Activated CD4-positive, alpha-beta memory T cell treated with anti-CD3 and anti-CD28 coated beads, Interleukin-2, amount 10 ng/mL, durations not matched to agents 7 days and 5 days (primary cell): ENCODE data around the gene GHRH. TPM values are rescaled to one million over a fixed set of nuclear protein-coding genes. Genes with fewer than 3 reads are reported as not detected.

Experiments used
- CTCF ChIA-PET: fragments of 350-600 bp; sonication (Branson Sonifier 250); formaldehyde crosslinking; loops from one replicate; lab custom pipeline; 2021; ENCODE audit warnings: antibody characterized with exemption, inconsistent platforms; lab: Charles Lee
- POLR2A ChIA-PET: fragments of 350-600 bp; sonication (Branson Sonifier 250); formaldehyde crosslinking; loops from one replicate; lab custom pipeline; 2021; ENCODE audit warnings: antibody characterized with exemption; lab: Charles Lee
- DNase-seq: peaks from one replicate; pipeline ENCODE4 v3.0.0-alpha.2; 2020
- H3K27ac Mint-ChIP-seq: one replicate; pipeline ENCODE4 v1.8.0; 2021; ENCODE audit warnings: mild to moderate bottlenecking, mixed read lengths
- H3K27me3 Mint-ChIP-seq: one replicate; pipeline ENCODE4 v1.8.0; 2021; ENCODE audit warnings: mixed read lengths
- H3K36me3 Mint-ChIP-seq: one replicate; pipeline ENCODE4 v1.8.0; 2021; ENCODE audit warnings: low read depth, mixed read lengths
- H3K4me1 Mint-ChIP-seq: one replicate; pipeline ENCODE4 v1.8.0; 2021; ENCODE audit warnings: mixed read lengths
- H3K4me3 Mint-ChIP-seq: one replicate; pipeline ENCODE4 v1.8.0; 2021; ENCODE audit warnings: mild to moderate bottlenecking, mixed read lengths
- H3K9me3 Mint-ChIP-seq: one replicate; pipeline ENCODE4 v1.8.0; 2021; ENCODE audit warnings: mixed read lengths
- total RNA-seq, 2 experiments: library from RNA; stranded (reverse); gene quantifications; one replicate each; pipeline ENCODE4 v1.2.3, GENCODE V29; 2021

The GHRH gene
- total RNA-seq, 2 experiments from 2014 or later, result not detected

DNA sequence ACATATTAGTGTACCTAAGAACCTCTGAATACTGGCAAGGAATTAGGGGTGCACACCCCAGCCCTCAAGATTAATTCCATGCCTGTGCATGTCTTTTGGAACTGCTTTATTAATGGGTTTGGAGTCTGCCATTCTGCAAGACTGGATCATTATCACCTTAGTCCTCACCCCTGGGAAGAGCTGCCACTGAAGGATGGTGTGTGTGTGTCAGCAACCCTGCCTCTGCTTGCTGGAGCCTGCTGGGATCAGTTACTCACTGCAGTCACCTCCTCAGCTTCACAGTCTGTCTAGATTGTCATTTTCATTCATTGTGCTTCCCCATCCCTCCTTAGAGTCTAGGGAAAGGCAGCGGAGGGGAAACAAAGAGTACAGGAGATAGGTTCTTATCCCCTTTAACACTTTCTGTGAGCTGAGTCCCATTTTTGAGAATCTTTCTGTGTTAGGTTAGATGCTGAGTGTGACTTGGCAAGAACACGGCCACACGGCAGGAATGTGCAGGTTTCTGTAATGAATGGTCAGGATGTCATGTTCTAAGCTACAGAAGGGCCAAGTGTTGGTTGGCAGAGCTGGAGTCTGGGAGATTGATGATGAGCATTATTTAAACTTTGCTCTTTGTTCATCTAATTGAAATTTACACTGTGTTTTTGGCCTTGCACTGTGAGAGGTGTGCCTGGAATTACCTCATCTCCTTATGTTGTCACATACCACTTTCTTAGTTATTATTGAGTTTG is 21.1 kb downstream of the GHRH start:
- POLR2A ChIA-PET, result interaction anchor here (1.2 kb wide), 1 partner anchor 8 kb away, joined by 3 read pairs; no protein-coding TSS in a partner anchor
- H3K27ac Mint-ChIP-seq, result no peak overlapping the region
- H3K9me3 Mint-ChIP-seq, result no peaks in the 10 kb centered on the region
- H3K36me3 Mint-ChIP-seq, result peaks cover 60% of the 10 kb centered on the region
- H3K4me1 Mint-ChIP-seq, result no peaks in the 10 kb centered on the region
- no peak overlapping the region for H3K4me3 Mint-ChIP-seq
- DNase-seq, result no peak
- no peaks in the 10 kb centered on the region for H3K27me3 Mint-ChIP-seq
- CTCF ChIA-PET, result interaction anchor here (1.6 kb wide), 1 partner anchor 137 kb away, joined by 3 read pairs; no protein-coding TSS in a partner anchor

DNA sequence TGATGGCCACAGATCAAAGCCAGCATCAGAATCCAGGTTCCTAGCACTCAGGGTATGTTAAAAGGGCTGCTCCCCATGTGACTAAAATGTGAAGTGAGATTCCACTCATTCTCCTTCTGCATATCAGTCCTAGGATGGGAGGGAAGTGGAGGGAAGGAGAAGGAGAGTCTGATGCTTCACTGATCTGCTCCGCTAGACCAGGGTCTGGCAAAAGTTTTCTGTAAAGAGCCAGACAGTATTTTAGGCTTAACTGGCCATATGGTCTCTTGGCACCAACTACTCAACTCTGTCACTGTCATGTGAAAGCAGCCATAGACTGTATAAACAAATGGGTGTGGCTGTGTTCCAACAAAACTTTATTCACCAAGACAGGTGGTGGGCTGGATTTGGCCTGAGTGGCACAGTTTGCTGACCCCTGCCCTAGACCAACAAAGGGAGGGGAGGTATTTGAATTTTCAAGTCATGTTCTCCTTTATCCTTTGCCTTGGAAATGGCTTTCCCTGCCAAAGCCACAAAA is 22.6 kb downstream of the GHRH start:
- Mint-ChIP-seq H3K4me1 (no peaks in the 10 kb centered on the region), H3K27me3 (no peaks in the 10 kb centered on the region), H3K36me3 (peaks cover 74% of the 10 kb centered on the region), H3K4me3 (no peak overlapping the region), H3K27ac (no peak overlapping the region), H3K9me3 (no peaks in the 10 kb centered on the region)
- POLR2A ChIA-PET, result no interaction called here
- CTCF ChIA-PET, result no interaction called here
- DNase-seq, result no peak

DNA sequence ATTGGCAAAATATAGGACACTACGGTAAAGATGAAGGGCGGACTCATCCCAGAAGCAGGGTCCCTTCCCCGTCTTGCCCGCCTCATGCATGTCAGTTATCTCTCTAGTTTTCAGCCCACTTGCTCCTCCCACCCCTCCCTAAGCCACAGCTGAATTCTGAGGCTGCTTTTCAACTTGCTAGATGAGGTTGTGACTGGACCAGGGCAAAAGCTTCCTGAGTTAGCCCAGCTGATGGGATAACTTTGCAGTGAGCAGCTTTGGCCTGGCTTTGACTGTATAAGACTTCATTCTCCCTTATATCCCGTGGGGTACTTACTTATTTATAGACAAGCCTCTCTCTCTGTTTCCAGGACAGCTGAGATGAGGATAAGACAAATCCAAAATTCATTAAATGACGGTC is 23.2 kb downstream of the GHRH start:
- peaks cover 75% of the 10 kb centered on the region for H3K36me3 Mint-ChIP-seq
- CTCF ChIA-PET, result no interaction called here

DNA sequence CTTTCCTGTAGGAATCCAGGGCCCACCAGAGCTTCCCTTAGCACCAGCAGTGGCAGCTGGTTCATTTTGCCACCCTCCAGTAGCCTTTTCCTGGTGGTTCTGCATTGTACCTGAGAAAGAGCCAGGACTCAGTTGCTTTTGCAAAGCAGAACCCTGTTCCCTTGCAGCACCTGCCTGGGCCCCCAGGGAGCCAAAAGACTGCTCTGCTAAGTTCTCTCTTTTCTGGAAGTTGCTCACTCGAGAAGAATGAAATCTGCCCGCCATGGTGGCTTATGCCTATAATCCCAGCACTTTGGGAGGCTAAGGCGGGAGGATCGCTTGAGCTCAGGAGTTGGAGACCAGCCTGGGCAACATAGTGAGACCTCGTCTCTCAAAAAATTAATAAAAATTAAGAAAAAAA is 24.0 kb downstream of the GHRH start:
- peaks cover 70% of the 10 kb centered on the region for H3K36me3 Mint-ChIP-seq
- CTCF ChIA-PET, result no interaction called here
- H3K4me3 Mint-ChIP-seq, result no peak overlapping the region
- H3K4me1 Mint-ChIP-seq, result no peaks in the 10 kb centered on the region
- POLR2A ChIA-PET, result no interaction called here
- H3K9me3 Mint-ChIP-seq, result no peaks in the 10 kb centered on the region
- DNase-seq, result no peak
- no peaks in the 10 kb centered on the region for H3K27me3 Mint-ChIP-seq
- no peak overlapping the region for H3K27ac Mint-ChIP-seq

More for the DNA sequence above, 23.2 kb downstream of the GHRH start:
- no peak for DNase-seq
- H3K27me3 Mint-ChIP-seq, result no peaks in the 10 kb centered on the region
- no peak overlapping the region for H3K4me3 Mint-ChIP-seq
- no peaks in the 10 kb centered on the region for H3K4me1 Mint-ChIP-seq
- no peaks in the 10 kb centered on the region for H3K9me3 Mint-ChIP-seq
- POLR2A ChIA-PET, result no interaction called here
- H3K27ac Mint-ChIP-seq, result no peak overlapping the region

DNA sequence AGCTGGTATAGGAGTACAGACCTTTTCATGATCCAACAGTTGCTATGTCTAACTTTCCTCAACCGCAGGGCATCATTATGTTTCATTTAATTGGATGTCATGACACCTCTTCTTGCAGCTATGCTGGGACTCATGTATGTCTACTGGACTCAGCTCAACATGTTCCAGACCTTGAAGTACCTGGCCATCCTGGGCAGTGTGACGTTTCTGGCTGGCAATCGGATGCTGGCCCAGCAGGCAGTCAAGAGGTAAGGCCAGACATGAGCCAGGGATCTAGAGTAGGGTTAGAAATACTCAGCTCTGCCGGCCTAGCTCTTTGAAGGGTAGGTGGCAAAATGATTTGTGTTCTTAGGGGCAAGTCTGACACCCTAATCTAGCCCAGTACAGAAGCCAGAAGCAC is 25.2 kb downstream of the GHRH start:
- Mint-ChIP-seq H3K9me3 (no peaks in the 10 kb centered on the region), H3K4me1 (no peaks in the 10 kb centered on the region), H3K36me3 (peaks cover 77% of the 10 kb centered on the region), H3K27me3 (no peaks in the 10 kb centered on the region), H3K27ac (no peak overlapping the region), H3K4me3 (no peak overlapping the region)
- POLR2A ChIA-PET, result interaction anchor here (0.8 kb wide), 1 partner anchor 28 kb away, joined by 3 read pairs; no protein-coding TSS in a partner anchor
- CTCF ChIA-PET, result interaction anchor here (0.6 kb wide), 1 partner anchor 27 kb away, joined by 3 read pairs; no protein-coding TSS in a partner anchor
- no peak for DNase-seq

DNA sequence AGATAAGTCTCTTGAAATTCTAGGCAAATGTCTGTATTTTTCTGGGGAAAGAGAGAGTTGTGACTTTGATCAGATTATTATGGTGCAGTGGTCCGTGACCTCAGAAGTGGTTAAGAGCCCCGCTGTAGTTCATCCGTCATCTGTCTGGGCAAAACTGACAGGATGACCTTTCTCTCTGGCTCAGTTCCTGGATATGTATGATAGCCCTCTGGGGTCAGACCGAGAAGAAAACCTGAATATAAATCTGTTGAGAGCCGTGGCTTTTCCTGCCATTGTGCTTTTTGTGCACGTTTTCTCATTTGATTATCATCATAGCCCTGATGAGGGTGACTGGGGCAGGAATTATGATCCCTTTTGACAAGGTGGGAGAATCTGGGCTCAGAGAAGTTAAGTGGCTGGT is 26.5 kb downstream of the GHRH start:
- Mint-ChIP-seq H3K36me3 (peaks cover 80% of the 10 kb centered on the region), H3K4me3 (no peak overlapping the region), H3K4me1 (no peaks in the 10 kb centered on the region), H3K9me3 (no peaks in the 10 kb centered on the region), H3K27me3 (no peaks in the 10 kb centered on the region), H3K27ac (no peak overlapping the region)
- ChIA-PET CTCF (no interaction called here), POLR2A (no interaction called here)
- DNase-seq, result no peak

DNA sequence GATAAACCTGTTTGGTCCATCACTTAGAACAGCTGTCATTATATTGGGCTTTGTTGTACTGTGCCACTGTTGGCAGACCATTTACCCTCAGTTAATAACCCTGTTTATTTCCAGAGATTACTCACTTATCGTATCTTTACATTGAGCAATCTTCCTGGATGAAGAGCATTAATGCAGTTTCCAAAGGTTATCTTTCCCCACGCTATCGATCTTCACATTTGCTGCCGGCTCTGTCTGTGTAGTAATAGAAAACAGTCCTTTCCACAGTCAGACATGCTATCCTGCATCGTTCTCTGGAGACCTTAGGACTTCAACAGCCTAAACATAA is 27.4 kb downstream of the GHRH start:
- Mint-ChIP-seq H3K4me1 (no peaks in the 10 kb centered on the region), H3K27me3 (no peaks in the 10 kb centered on the region), H3K4me3 (no peak overlapping the region), H3K36me3 (peaks cover 85% of the 10 kb centered on the region), H3K9me3 (no peaks in the 10 kb centered on the region), H3K27ac (no peak overlapping the region)
- CTCF ChIA-PET, result no interaction called here
- no peak for DNase-seq
- POLR2A ChIA-PET, result no interaction called here

DNA sequence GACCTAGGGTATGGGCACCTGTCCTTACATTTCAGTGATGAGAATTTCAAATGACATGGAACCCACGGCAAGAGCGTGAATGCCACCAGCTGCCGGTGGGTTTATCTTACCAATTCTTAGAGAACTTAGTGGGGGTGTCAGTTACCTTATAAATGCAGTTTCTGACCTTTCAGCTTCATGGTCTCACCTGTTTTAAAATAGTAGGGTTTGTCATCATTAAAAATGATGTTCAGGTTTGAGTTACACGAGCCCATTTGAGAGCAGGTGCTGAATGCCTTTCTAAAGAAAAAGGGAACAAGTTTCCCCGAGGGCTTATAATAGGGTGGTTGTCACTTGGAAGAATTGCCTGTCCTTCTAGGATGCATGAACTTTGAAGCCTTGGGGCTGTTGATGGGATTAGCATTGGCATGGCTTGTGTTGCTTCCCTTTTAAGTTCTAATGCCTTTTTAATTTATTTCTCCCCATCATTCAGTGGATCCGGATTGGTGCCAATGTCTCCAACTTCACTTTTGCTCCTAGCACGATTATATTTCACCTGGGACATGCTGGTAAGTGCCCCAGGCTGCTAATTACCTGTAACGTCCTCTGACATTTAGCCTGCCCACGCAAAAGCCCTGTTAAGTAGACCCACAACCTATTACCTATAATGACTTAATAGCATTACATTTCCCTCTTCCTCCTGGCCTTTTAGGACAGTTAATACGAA is 27.9 kb downstream of the GHRH start:
- H3K27me3 Mint-ChIP-seq, result no peaks in the 10 kb centered on the region
- no peaks in the 10 kb centered on the region for H3K4me1 Mint-ChIP-seq
- H3K27ac Mint-ChIP-seq, result no peak overlapping the region
- no peak overlapping the region for H3K4me3 Mint-ChIP-seq
- ChIA-PET CTCF (no interaction called here), POLR2A (no interaction called here)
- peaks cover 85% of the 10 kb centered on the region for H3K36me3 Mint-ChIP-seq
- DNase-seq, result no peak
- no peaks in the 10 kb centered on the region for H3K9me3 Mint-ChIP-seq

DNA sequence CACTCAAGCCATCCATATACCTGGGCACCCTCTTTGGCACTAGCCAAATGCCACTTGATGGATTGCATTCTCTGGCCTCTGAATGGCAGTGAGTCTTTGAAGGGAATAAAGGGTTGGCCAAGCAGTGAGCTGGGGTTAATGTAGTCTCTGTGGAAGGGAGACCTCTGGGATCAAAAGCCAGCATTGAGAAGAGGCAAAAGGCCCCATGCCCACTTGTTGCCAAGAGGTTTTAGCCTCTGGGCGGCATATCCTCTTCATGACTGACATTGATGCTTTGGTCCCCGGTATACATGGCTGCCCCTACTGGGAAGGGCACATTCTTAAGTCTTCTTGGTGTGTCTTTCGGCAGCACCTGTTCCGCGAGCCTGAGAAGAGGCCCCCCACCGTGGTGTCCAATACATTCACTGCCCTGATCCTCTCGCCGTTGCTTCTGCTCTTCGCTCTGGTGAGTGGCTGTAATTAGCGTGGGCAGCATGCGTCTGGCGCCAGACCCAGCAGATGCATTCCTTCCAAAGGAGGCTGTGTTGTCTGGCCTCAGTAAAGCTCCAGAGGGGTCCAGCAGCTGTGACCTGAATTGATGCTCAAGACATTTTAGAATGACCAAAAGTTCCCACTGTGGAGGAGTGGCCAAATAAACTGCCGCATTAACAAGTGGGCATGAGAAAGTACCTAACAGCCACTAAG is 29.5 kb downstream of the GHRH start:
- no peaks in the 10 kb centered on the region for H3K9me3 Mint-ChIP-seq
- H3K27ac Mint-ChIP-seq, result no peak overlapping the region
- H3K4me1 Mint-ChIP-seq, result no peaks in the 10 kb centered on the region
- ChIA-PET CTCF (interaction anchor here (1.1 kb wide), 1 partner anchor 40 kb away, joined by 3 read pairs; no protein-coding TSS in a partner anchor), POLR2A (interaction anchor here (1.2 kb wide), 1 partner anchor 9 kb away, joined by 3 read pairs; no protein-coding TSS in a partner anchor)
- no peaks in the 10 kb centered on the region for H3K27me3 Mint-ChIP-seq
- H3K36me3 Mint-ChIP-seq, result peaks cover 88% of the 10 kb centered on the region
- H3K4me3 Mint-ChIP-seq, result no peak overlapping the region
- no peak for DNase-seq

DNA sequence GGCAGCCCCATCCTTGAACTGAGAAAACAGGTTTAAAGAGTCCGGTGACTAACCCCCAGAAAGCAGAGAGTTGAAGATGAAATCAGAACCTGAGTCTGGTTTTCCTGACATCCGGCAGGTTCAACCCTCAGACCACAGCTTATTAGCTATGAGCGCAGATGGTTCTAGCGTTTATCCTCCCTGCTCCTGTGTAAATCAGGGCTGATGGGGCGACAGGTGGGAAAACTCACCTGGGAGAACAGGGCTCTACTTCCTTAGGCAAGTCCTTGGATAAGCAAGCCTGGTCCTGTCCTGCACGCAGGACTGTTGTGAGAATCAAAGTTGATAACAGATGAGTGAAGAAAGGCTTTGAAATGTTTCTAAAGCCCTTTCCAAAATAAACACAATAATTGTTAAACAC is 31.4 kb downstream of the GHRH start:
- no peaks in the 10 kb centered on the region for H3K9me3 Mint-ChIP-seq
- H3K36me3 Mint-ChIP-seq, result peaks cover 83% of the 10 kb centered on the region
- CTCF ChIA-PET, result interaction anchor here (1.1 kb wide), 1 partner anchor 38 kb away, joined by 4 read pairs; no protein-coding TSS in a partner anchor
- no peak overlapping the region for H3K4me3 Mint-ChIP-seq
- POLR2A ChIA-PET, result no interaction called here
- DNase-seq, result no peak
- H3K27ac Mint-ChIP-seq, result no peak overlapping the region
- no peaks in the 10 kb centered on the region for H3K4me1 Mint-ChIP-seq
- H3K27me3 Mint-ChIP-seq, result no peaks in the 10 kb centered on the region

DNA sequence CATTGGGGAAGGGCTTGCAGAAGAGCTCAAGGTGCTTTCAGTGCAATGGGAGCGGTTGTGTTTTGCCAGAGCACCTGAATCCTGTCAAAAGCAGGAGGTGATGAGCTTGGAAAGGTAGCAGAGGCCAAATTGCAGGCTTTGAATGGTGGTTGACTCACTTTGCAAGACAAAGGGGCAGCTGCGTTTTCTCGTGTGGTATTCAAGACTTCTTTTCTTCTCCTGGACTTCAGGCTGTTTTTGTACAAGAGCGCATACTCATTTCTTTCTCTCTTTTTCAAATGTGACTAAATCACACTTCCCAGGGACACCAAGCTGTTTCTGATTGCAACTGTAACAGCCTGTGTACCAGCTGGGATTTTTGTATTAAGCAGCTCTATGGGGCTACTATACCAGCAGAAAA is 32.3 kb downstream of the GHRH start:
- H3K4me1 Mint-ChIP-seq, result no peaks in the 10 kb centered on the region
- ChIA-PET CTCF (interaction anchor here (1.1 kb wide), 1 partner anchor 37 kb away, joined by 4 read pairs; no protein-coding TSS in a partner anchor), POLR2A (interaction anchor here (1.0 kb wide), 1 partner anchor 13 kb away, joined by 3 read pairs; no protein-coding TSS in a partner anchor)
- H3K4me3 Mint-ChIP-seq, result no peak overlapping the region
- no peaks in the 10 kb centered on the region for H3K27me3 Mint-ChIP-seq
- no peak overlapping the region for H3K27ac Mint-ChIP-seq
- no peak for DNase-seq
- no peaks in the 10 kb centered on the region for H3K9me3 Mint-ChIP-seq
- H3K36me3 Mint-ChIP-seq, result peaks cover 83% of the 10 kb centered on the region

DNA sequence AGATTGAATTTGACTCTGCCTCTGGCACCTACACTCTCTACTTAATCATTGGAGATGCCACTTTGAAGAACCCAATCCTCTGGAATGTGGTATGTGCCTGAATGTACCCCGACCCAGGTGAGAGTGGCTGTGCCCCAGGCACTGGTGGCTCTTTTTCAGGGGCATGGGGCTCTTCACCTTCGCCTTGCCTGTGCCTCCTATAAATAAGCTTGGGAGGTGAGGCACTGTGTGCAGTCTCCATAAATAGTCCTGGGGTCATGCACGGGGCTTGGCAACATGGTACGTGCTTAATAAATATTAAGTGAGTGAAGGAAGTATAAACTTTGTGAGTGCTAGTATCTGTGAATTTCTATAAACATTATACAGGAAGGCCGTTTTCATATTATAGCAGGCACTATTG is 33.0 kb downstream of the GHRH start:
- ChIA-PET CTCF (no interaction called here), POLR2A (no interaction called here)
- DNase-seq, result no peak
- Mint-ChIP-seq H3K27ac (no peak overlapping the region), H3K4me3 (no peak overlapping the region), H3K36me3 (peaks cover 83% of the 10 kb centered on the region), H3K4me1 (no peaks in the 10 kb centered on the region), H3K27me3 (no peaks in the 10 kb centered on the region), H3K9me3 (no peaks in the 10 kb centered on the region)

DNA sequence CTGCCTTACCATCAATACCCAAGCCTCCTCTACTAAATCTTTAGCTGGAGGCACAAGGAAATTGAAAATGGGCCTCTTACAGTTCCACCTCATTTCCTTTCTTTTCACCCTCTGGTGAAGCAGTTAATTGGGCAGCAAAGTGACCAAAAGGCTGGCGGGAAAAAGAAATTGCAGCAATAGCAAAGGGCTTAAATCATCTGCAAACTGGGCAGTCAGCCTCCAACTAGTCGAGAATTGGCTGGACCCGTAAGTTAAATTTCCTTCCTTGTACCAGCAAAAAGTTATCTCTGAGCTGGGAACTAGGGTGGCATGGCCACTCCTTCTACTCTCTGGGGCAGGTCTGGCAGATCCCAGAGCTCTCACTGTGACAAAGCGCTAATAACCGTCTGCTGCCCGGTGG is 33.5 kb downstream of the GHRH start:
- Mint-ChIP-seq H3K9me3 (no peaks in the 10 kb centered on the region), H3K4me1 (no peaks in the 10 kb centered on the region), H3K27me3 (no peaks in the 10 kb centered on the region), H3K36me3 (peaks cover 88% of the 10 kb centered on the region), H3K27ac (no peak overlapping the region), H3K4me3 (no peak overlapping the region)
- no peak for DNase-seq
- CTCF ChIA-PET, result interaction anchor here (1.4 to 1.8 kb wide), 2 partner anchors 14 to 32 kb away, joined by 3 to 4 read pairs; no protein-coding TSS in a partner anchor
- POLR2A ChIA-PET, result no interaction called here
